ENCODE measurements around the gene USP32.

DNA sequence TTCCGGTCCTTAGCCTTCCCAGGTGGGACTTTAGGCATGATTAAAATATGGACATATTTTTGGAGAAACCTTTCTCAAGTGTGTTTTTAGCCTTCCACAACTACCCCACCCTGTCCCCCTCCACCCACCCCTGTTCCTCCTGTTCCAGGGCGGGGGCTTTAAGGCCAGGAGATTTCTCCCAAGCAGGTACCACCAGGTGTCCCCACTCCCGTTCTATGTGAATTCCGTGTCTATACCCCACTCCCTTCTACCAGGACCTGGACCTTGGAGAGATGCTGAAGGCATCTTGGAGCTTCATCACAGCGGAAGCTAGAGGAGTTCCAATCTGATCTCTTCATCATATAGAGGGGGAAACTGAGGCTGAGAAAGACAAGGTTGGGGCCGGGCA lies 232.5 kb downstream of the USP32 start:
- TF ChIP-seq, protein P1, sequence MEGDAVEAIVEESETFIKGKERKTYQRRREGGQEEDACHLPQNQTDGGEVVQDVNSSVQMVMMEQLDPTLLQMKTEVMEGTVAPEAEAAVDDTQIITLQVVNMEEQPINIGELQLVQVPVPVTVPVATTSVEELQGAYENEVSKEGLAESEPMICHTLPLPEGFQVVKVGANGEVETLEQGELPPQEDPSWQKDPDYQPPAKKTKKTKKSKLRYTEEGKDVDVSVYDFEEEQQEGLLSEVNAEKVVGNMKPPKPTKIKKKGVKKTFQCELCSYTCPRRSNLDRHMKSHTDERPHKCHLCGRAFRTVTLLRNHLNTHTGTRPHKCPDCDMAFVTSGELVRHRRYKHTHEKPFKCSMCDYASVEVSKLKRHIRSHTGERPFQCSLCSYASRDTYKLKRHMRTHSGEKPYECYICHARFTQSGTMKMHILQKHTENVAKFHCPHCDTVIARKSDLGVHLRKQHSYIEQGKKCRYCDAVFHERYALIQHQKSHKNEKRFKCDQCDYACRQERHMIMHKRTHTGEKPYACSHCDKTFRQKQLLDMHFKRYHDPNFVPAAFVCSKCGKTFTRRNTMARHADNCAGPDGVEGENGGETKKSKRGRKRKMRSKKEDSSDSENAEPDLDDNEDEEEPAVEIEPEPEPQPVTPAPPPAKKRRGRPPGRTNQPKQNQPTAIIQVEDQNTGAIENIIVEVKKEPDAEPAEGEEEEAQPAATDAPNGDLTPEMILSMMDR (IDR thresholded peaks at IDR 0.05; ENCODE audit: extremely low read depth in 1 of 2, insufficient read depth in 1 of 2, low read depth in 1 of 2, low read length in 2 of 2) = no peak
- TF ChIP-seq MYC (IDR thresholded peaks at IDR 0.05; ENCODE audit: low read depth, low read length) (no peak), POLR2AphosphoS5 (IDR thresholded peaks at IDR 0.05; ENCODE audit: insufficient read depth, low read depth, low read length) (no peak)
- TF ChIP-seq, protein P2, sequence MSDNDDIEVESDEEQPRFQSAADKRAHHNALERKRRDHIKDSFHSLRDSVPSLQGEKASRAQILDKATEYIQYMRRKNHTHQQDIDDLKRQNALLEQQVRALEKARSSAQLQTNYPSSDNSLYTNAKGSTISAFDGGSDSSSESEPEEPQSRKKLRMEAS (IDR thresholded peaks at IDR 0.05; ENCODE audit: insufficient read depth, insufficient read length) = no peak

All from endothelial cell of umbilical vein (primary cell).